ENCODE measurements around the gene TYW1B.
"Not testable (repeated sequence)": the region's sequence is repeated elsewhere in the genome, so short reads cannot be mapped to it uniquely, and the experiment has no call there.

The TYW1B gene

GRCh38 chr7:72751378-72751777 is 76.6 kb downstream of the TYW1B start:
- FAIRE-seq, result no peak

- FAIRE-seq, result not testable (repeated sequence)
Observed at GRCh38 chr7:72748649-72749048, 79.4 kb downstream of the TYW1B start.

GRCh38 chr7:72744244-72744926 is 83.6 kb downstream of the TYW1B start:
- not testable (repeated sequence) for FAIRE-seq

- FAIRE-seq, result not testable (repeated sequence)
Observed at GRCh38 chr7:72743801-72744200, 84.2 kb downstream of the TYW1B start.

- not testable (repeated sequence) for FAIRE-seq
Observed at GRCh38 chr7:72739716-72740115, 88.3 kb downstream of the TYW1B start.

GRCh38 chr7:72735855-72736254 is 92.1 kb downstream of the TYW1B start:
- FAIRE-seq, result not testable (repeated sequence)

GRCh38 chr7:72730815-72731214 is 97.2 kb downstream of the TYW1B start:
- FAIRE-seq, result not testable (repeated sequence)

- not testable (repeated sequence) for FAIRE-seq
Observed at GRCh38 chr7:72730384-72730783, 97.6 kb downstream of the TYW1B start.

- FAIRE-seq, result not testable (repeated sequence)
Observed at GRCh38 chr7:72729130-72729529, 98.9 kb downstream of the TYW1B start.

GRCh38 chr7:72722694-72723093 is 105.3 kb downstream of the TYW1B start:
- not testable (repeated sequence) for FAIRE-seq

GRCh38 chr7:72720890-72721289 is 107.1 kb downstream of the TYW1B start:
- not testable (repeated sequence) for FAIRE-seq

- FAIRE-seq, result not testable (repeated sequence)
Observed at GRCh38 chr7:72717252-72717774, 110.7 kb downstream of the TYW1B start.

GRCh38 chr7:72711927-72712326 is 116.1 kb downstream of the TYW1B start:
- not testable (repeated sequence) for FAIRE-seq

- no peak for FAIRE-seq
Observed at GRCh38 chr7:72710983-72711382, 117.0 kb downstream of the TYW1B start.

GRCh38 chr7:72709909-72710308 is 118.1 kb downstream of the TYW1B start:
- FAIRE-seq, result no peak

GRCh38 chr7:72708371-72709050 is 119.5 kb downstream of the TYW1B start:
- FAIRE-seq, result not testable (repeated sequence)

GRCh38 chr7:72706521-72706920 is 121.5 kb downstream of the TYW1B start:
- FAIRE-seq, result no peak

GRCh38 chr7:72705693-72706092 is 122.3 kb downstream of the TYW1B start:
- FAIRE-seq, result not testable (repeated sequence)

GRCh38 chr7:72704894-72705293 is 123.1 kb downstream of the TYW1B start:
- FAIRE-seq, result no peak

- FAIRE-seq, result not testable (repeated sequence)
Observed at GRCh38 chr7:72700548-72700947, 127.5 kb downstream of the TYW1B start.

- FAIRE-seq, result not testable (repeated sequence)
Observed at GRCh38 chr7:72697066-72697465, 130.9 kb downstream of the TYW1B start.

GRCh38 chr7:72696643-72697042 is 131.4 kb downstream of the TYW1B start:
- FAIRE-seq, result not testable (repeated sequence)

GRCh38 chr7:72695482-72695881 is 132.5 kb downstream of the TYW1B start:
- not testable (repeated sequence) for FAIRE-seq

- not testable (repeated sequence) for FAIRE-seq
Observed at GRCh38 chr7:72691442-72691841, 136.6 kb downstream of the TYW1B start.
